ENCODE data around the gene DIRAS1.
"Not testable (repeated sequence)": the region's sequence is repeated elsewhere in the genome, so short reads cannot be mapped to it uniquely, and the experiment has no call there.

DIRAS1 gene

GRCh38 chr19:2723747-2724146 lies 2.6 kb upstream of the DIRAS1 start:
- Mint-ChIP-seq H3K4me1 (peaks cover 5% of the 10 kb centered on the region), H3K27ac (no peak overlapping the region), H3K36me3 (no peaks in the 10 kb centered on the region), H3K9me3 (no peaks in the 10 kb centered on the region), H3K4me3 (no peak overlapping the region), H3K27me3 (peaks cover 14% of the 10 kb centered on the region)

DNA sequence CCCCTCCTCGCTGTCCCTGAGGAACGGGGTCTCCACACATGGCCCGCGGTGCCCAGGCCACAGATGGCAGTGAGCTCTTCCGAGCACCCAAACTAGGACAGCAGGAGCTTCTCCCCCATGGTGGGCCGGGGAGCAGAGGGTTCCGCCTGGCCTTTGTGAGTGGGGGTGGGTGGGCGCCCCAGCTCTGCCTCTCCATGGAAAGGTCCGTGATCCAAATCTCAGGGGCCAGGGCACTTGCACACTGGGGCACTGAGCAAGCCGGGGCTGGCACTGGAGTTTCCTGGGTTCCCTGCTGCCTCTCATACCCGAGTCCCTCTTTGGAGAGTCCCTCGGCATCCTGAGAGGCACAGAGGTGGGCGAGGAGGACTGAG lies 2.2 kb upstream of the DIRAS1 start:
- peaks cover 14% of the 10 kb centered on the region for H3K27me3 Mint-ChIP-seq
- peaks cover 5% of the 10 kb centered on the region for H3K4me1 Mint-ChIP-seq
- H3K9me3 Mint-ChIP-seq: no peaks in the 10 kb centered on the region
- no peak overlapping the region for H3K27ac Mint-ChIP-seq
- no peaks in the 10 kb centered on the region for H3K36me3 Mint-ChIP-seq
- H3K4me3 Mint-ChIP-seq: no peak overlapping the region

DNA sequence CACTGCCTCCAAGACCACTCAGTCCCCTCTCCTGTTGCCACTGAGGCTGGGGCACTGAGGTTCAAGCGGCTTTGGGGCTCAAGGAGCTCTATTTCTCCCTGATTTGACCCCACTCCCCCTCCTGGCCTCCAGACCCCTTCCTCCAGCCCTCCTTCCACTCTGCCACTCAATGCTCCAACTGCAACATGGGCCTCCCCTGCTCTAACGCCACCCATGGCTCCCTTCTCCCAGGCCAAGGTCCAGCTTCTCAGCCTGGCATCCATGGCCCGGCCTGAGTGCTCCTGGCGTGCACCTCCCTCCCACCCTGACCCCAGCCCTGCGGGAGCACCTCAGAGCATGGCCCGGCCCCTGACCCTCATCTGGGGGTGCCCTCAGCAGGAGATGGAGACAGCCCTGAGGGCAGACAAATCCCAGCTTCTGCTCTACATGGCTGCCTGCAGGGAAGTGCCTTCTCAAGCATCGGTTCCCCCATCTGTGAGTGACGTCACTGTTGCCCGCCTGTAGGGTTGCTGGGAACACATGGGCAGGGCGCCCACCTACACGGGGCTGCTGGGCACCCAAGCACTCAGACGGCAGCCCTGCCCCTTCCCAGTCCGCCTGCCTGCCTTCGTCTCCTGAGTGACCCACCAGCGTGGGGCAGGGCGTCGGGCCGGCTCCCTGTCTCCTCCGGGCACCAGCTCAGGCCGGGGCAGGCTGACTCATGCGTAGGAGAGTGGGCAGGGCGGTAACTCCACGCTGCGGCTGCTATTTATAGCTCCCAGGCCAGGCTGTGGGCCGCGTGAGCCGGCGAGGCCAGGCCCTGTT lies 1.6 kb upstream of the DIRAS1 start:
- H3K27ac Mint-ChIP-seq: no peak overlapping the region
- H3K27me3 Mint-ChIP-seq: peaks cover 14% of the 10 kb centered on the region
- no peak overlapping the region for H3K4me3 Mint-ChIP-seq
- no peaks in the 10 kb centered on the region for H3K9me3 Mint-ChIP-seq
- H3K4me1 Mint-ChIP-seq: peaks cover 5% of the 10 kb centered on the region
- no peaks in the 10 kb centered on the region for H3K36me3 Mint-ChIP-seq

- Mint-ChIP-seq H3K4me3 (peak overlapping the region; percentile 36), H3K27ac (no peak overlapping the region), H3K27me3 (peaks cover 14% of the 10 kb centered on the region), H3K9me3 (no peaks in the 10 kb centered on the region), H3K4me1 (peaks cover 5% of the 10 kb centered on the region), H3K36me3 (no peaks in the 10 kb centered on the region)
These were observed 683 bp upstream of the DIRAS1 start for GRCh38 chr19:2721570-2722540.

DNA sequence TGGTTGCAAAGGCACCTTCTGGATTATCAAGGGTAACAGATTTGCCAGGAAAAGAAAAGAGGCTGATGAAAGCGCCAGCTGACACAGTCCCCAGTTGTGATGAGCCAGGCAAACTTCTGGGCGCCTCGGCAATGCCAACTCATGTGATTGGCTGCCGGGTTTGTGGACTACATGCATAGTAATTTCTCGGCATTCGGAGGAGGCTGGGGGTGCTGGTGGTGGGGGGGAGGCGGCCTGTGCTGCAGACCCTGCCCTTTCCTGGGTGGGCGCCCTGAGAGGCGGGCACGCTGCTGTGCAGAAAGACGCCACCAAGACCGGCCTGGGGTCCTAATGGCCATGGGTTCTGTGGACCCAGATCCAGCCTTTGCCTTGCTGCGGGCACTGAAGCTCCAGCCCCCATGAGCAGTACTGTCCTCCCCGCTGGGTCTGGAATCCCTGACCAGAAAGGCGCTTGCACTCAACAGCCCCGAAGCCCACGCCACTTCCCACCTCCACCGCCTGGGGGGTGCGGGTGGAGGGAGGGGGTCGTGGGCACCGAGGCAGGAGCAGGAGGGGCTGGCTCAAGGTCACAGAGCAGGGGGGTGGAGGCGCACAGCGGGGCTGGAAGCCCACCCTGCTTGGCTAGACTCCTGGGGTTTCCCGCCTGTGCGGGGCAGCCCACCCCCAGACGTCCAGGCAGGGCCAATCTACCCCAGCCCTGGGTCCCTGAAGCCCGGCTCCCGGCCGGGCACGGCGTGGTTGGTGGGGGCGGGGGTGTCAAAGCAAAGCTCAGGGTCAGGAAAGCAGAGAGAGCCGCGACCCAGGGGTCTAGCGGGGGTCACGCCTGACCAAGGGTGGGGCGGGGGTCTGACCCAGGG lies 1.0 kb downstream of the DIRAS1 start:
- no peak overlapping the region for H3K27ac Mint-ChIP-seq
- peaks cover 13% of the 10 kb centered on the region for H3K27me3 Mint-ChIP-seq
- H3K9me3 Mint-ChIP-seq: no peaks in the 10 kb centered on the region
- H3K36me3 Mint-ChIP-seq: no peaks in the 10 kb centered on the region
- H3K4me1 Mint-ChIP-seq: peaks cover 5% of the 10 kb centered on the region
- H3K4me3 Mint-ChIP-seq: peak overlapping the region; percentile 66

- Mint-ChIP-seq H3K36me3 (no peaks in the 10 kb centered on the region), H3K9me3 (no peaks in the 10 kb centered on the region), H3K27me3 (peaks cover 12% of the 10 kb centered on the region), H3K27ac (no peak overlapping the region), H3K4me1 (peaks cover 5% of the 10 kb centered on the region), H3K4me3 (peak overlapping the region; percentile 66)
These were observed 1.9 kb downstream of the DIRAS1 start for GRCh38 chr19:2719232-2719735.

GRCh38 chr19:2717638-2718541 lies 3.3 kb downstream of the DIRAS1 start:
- no peaks in the 10 kb centered on the region for H3K36me3 Mint-ChIP-seq
- no peak overlapping the region for H3K27ac Mint-ChIP-seq
- peaks cover 5% of the 10 kb centered on the region for H3K4me1 Mint-ChIP-seq
- no peak overlapping the region for H3K4me3 Mint-ChIP-seq
- H3K27me3 Mint-ChIP-seq: peaks cover 10% of the 10 kb centered on the region
- no peaks in the 10 kb centered on the region for H3K9me3 Mint-ChIP-seq

- peaks cover 9% of the 10 kb centered on the region for H3K27me3 Mint-ChIP-seq
- H3K4me3 Mint-ChIP-seq: no peak overlapping the region
- no peaks in the 10 kb centered on the region for H3K36me3 Mint-ChIP-seq
- peaks cover 5% of the 10 kb centered on the region for H3K4me1 Mint-ChIP-seq
- no peaks in the 10 kb centered on the region for H3K9me3 Mint-ChIP-seq
- H3K27ac Mint-ChIP-seq: no peak overlapping the region
These were observed 4.2 kb downstream of the DIRAS1 start for GRCh38 chr19:2716722-2717637.

DNA sequence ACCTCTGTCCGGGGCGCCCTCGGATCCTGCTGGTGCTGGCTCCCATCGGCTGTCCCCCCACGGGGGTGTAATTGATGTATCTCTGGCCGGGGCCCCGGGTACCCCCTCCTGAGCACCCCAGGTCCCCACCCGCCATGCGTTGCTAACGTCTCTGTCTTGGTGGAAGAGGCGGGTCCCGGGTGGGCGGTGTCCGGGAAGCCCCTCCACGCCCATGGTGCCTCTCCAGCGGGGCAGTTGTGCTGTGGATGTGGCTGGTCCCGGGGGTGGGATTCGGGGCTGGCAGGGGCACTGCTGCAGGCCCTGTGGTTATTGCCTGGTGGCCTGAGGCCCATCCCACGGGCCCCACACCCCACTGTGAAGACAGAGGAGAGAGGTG lies 4.9 kb downstream of the DIRAS1 start:
- Mint-ChIP-seq H3K27ac (no peak overlapping the region), H3K36me3 (no peaks in the 10 kb centered on the region), H3K4me1 (peaks cover 8% of the 10 kb centered on the region), H3K4me3 (no peak overlapping the region), H3K9me3 (no peaks in the 10 kb centered on the region), H3K27me3 (peaks cover 7% of the 10 kb centered on the region)

DNA sequence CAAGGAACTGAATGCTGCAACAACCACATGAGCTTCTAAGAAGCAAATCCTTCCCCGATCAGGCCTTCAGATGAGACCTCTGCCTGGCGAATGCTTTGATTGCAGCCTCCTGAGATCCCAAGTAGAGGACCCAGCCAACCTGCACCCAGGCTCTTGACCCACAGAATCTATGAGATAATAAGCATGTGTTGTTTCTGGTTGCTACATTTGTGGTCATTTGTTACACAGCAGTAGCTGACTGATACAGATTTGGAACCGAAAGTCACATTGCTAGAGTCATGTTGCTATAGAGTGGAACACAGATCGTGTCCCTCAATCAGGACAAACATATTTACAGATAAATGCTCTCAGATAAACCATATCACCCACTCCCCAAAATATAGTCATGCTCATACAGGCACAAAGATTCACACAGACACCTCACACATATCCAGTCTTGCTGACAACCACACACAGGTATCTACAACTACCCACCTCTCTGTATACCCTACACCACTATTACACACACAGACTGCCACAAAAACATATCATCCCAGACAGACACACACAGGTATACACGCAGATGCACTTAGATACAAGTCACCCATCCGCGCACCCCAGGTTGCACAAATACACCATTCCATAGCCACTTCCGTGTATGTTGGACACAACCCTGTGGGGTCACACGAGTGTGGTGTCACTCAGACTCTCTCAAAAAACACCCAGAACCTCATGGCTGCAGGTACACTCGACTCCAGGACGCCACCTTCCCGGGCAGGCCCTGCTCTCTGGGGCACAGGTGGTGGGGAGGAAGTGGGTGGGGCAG lies 5.5 kb downstream of the DIRAS1 start:
- no peak overlapping the region for H3K27ac Mint-ChIP-seq
- peaks cover 7% of the 10 kb centered on the region for H3K27me3 Mint-ChIP-seq
- H3K36me3 Mint-ChIP-seq: no peaks in the 10 kb centered on the region
- H3K4me1 Mint-ChIP-seq: peaks cover 8% of the 10 kb centered on the region
- no peaks in the 10 kb centered on the region for H3K9me3 Mint-ChIP-seq
- H3K4me3 Mint-ChIP-seq: no peak overlapping the region

DNA sequence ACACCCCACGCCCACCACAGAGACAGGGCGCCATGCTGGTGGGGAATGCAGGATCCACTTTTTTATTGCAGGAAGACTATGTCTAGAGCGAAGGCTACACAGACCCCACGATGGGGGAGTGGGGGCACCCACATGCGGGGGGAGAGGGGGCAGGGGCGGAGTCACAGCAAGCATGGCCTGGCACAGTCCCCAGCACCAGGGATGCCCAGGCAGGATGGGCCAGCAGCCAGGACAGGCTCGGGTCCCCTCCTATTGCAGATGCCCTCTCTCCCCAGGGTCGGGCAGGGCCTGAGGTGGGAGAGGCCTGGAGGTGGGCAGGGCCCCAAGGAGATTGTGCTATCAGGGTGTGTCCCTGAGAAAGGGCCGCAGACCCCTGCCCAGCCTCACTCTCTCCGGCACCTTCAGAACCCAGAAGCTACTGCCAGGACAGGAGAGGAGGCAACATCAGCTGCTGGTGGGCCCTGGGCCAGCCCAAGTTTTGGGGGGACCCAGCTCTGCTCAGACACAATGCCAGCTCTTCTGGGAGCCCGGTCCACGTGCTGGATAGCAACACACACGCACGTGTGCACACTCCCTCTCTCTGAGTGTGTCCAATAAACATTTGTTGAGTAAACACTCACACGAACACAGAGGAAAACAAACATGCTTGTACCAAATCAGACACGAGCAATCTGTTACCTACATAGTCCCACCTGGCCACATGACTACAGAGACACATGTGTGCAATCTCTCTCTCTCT lies 6.5 kb downstream of the DIRAS1 start:
- Mint-ChIP-seq H3K9me3 (no peaks in the 10 kb centered on the region), H3K36me3 (no peaks in the 10 kb centered on the region), H3K27me3 (peaks cover 4% of the 10 kb centered on the region), H3K4me1 (peaks cover 4% of the 10 kb centered on the region), H3K27ac (no peak overlapping the region), H3K4me3 (no peak overlapping the region)

- H3K4me1 Mint-ChIP-seq, H3K36me3 Mint-ChIP-seq, H3K4me3 Mint-ChIP-seq, H3K27me3 Mint-ChIP-seq, H3K9me3 Mint-ChIP-seq, H3K27ac Mint-ChIP-seq: not testable (repeated sequence)
These were observed 7.1 kb downstream of the DIRAS1 start for GRCh38 chr19:2714102-2714501.
